Fibroblast of lung (primary cell): ENCODE measurements around the gene AKAP8. TPM values are rescaled to one million over a fixed set of nuclear protein-coding genes. Genes with fewer than 3 reads are reported as not detected.

ENCODE experiments used
- DNase-seq, 2 donors: peaks; one replicate each; pipeline versions ENCODE4 v3.0.0 to v3.0.0-alpha.2; 2010; ENCODE audit warnings: low read depth in 2 of 2
- H2AFZ ChIP-seq: 2 replicates; pipeline ENCODE4 v1.5.1; 2012; ENCODE audit warnings: low read length, control low read depth, inconsistent platforms
- H3K27ac ChIP-seq: 2 replicates; pipeline ENCODE4 v1.5.1; 2011; ENCODE audit warnings: low read length, control low read depth; ENCODE audit not compliant: insufficient read depth
- H3K27me3 ChIP-seq: 2 replicates; pipeline ENCODE4 v1.5.1; 2011; ENCODE audit warnings: mild to moderate bottlenecking, low read length; ENCODE audit not compliant: control insufficient read depth, insufficient read depth
- H3K36me3 ChIP-seq: 2 replicates; pipeline ENCODE4 v1.5.1; 2011; ENCODE audit warnings: low read length; ENCODE audit not compliant: control insufficient read depth, insufficient read depth
- H3K4me1 ChIP-seq: 2 replicates; pipeline ENCODE4 v1.5.1; 2011; ENCODE audit warnings: low read length; ENCODE audit not compliant: control insufficient read depth, insufficient read depth; ENCODE audit errors: extremely low read depth
- H3K4me2 ChIP-seq: 2 replicates; pipeline ENCODE4 v1.5.1; 2011; ENCODE audit warnings: low read length, control low read depth; ENCODE audit not compliant: insufficient read depth; ENCODE audit errors: extremely low read depth
- H3K4me3 ChIP-seq, 4 experiments: fragments of 200-600 bp in 1 of 4; sonication (generic) in 1 of 4; replicated peaks in 1 of 4; 2 replicates each; pipeline ENCODE4 v1.5.1; 2011 to 2016; ENCODE audit warnings: low read length in 4 of 4, low read depth in 3 of 4, mild to moderate bottlenecking in 3 of 4, control low read depth in 2 of 4, inconsistent platforms in 1 of 4, mixed read lengths in 1 of 4; ENCODE audit not compliant: insufficient read depth in 1 of 4; ENCODE audit errors: control extremely low read depth in 1 of 4
- H3K79me2 ChIP-seq: 2 replicates; pipeline ENCODE4 v1.5.1; 2012; ENCODE audit warnings: mild to moderate bottlenecking, low read length, inconsistent platforms; ENCODE audit not compliant: control insufficient read depth, insufficient read depth
- H3K9ac ChIP-seq: 2 replicates; pipeline ENCODE4 v1.5.1; 2011; ENCODE audit warnings: mild to moderate bottlenecking, low read length, control low read depth; ENCODE audit not compliant: insufficient read depth
- H3K9me3 ChIP-seq: 2 replicates; pipeline ENCODE4 v1.5.1; 2012; ENCODE audit warnings: low read depth, low read length; ENCODE audit not compliant: control insufficient read depth, insufficient read depth
- H4K20me1 ChIP-seq: 2 replicates; pipeline ENCODE4 v1.5.1; 2011; ENCODE audit warnings: low read length; ENCODE audit not compliant: control insufficient read depth, insufficient read depth; ENCODE audit errors: extremely low read depth
- EZH2 ChIP-seq: IDR thresholded peaks from 2 replicates; pipeline ENCODE4 v1.5.1; 2012; ENCODE audit warnings: low read length, control low read depth, mild to moderate bottlenecking; ENCODE audit errors: missing control alignments
- polyA plus RNA-seq, 2 donors: library from polyadenylated mRNA; depleted of rRNA in 1 of 2; stranded (reverse) in 1 of 2; unstranded in 1 of 2; fragments of >200 nt; gene quantifications; 2 replicates each; pipeline ENCODE4 v1.2.1, GENCODE V29; 2011 to 2012; ENCODE audit warnings: missing spikeins in 1 of 2
- total RNA-seq: library from RNA; depleted of rRNA; stranded (reverse); fragments of >200 nt; gene quantifications from 2 replicates; pipeline ENCODE4 v1.2.1, GENCODE V29; 2014
- TF ChIP-seq, protein P1 (sequence below), 2 donors: IDR thresholded peaks in 1 of 2; conservative IDR thresholded peaks in 1 of 2; 1 replicate in 1 of 2; 2 replicates in 1 of 2; pipeline ENCODE4 v1.5.1; 2011 to 2012; ENCODE audit warnings: low read length in 2 of 2, control low read depth in 1 of 2, inconsistent platforms in 1 of 2, low read depth in 1 of 2, mild to moderate bottlenecking in 1 of 2

Gene AKAP8
- total and polyA plus RNA-seq, 2 donors (not counting 1 experiment from before 2014, with no cell fraction given) = 9.9 to 13.0 TPM

DNA sequence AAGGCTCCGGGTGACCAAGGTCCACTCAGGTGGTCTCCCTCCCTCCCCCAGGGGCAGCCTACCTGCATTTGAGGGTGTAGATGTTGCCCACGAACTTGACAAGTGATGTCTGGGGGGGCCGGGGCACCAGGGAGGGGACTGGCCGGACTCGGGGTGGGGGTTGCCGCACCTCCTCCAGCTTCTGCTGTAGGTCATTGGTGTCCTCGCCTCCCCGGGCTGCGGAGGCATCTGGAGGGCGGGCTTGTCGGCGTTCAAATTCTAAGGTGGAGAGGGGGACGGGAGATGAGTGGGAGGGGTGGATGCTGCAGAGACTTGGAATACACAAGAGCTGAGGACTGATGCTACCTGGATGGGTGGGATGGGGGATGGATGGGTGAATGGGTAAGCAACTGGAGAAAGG is 44.5 kb upstream of the AKAP8 start:
- H2AFZ ChIP-seq = no peak overlapping the region
- no peaks in the 10 kb centered on the region for H3K9me3 ChIP-seq
- H3K27ac ChIP-seq = no peak overlapping the region
- peaks cover 10% of the 10 kb centered on the region for H3K79me2 ChIP-seq
- no peak overlapping the region for H3K4me2 ChIP-seq
- DNase-seq = no peak
- no peak overlapping the region for H3K4me3 ChIP-seq
- no peaks in the 10 kb centered on the region for H4K20me1 ChIP-seq
- no peak for TF ChIP-seq EZH2
- TF ChIP-seq, protein P1, sequence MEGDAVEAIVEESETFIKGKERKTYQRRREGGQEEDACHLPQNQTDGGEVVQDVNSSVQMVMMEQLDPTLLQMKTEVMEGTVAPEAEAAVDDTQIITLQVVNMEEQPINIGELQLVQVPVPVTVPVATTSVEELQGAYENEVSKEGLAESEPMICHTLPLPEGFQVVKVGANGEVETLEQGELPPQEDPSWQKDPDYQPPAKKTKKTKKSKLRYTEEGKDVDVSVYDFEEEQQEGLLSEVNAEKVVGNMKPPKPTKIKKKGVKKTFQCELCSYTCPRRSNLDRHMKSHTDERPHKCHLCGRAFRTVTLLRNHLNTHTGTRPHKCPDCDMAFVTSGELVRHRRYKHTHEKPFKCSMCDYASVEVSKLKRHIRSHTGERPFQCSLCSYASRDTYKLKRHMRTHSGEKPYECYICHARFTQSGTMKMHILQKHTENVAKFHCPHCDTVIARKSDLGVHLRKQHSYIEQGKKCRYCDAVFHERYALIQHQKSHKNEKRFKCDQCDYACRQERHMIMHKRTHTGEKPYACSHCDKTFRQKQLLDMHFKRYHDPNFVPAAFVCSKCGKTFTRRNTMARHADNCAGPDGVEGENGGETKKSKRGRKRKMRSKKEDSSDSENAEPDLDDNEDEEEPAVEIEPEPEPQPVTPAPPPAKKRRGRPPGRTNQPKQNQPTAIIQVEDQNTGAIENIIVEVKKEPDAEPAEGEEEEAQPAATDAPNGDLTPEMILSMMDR (conservative IDR thresholded peaks at IDR 0.05 in 1 of 2, IDR thresholded peaks at IDR 0.05 in 1 of 2; ENCODE audit: low read depth in 1 of 2, low read length in 2 of 2) = no peak
- peaks cover 31% of the 10 kb centered on the region for H3K36me3 ChIP-seq
- no peak overlapping the region for H3K9ac ChIP-seq
- H3K4me1 ChIP-seq = no peaks in the 10 kb centered on the region
- H3K27me3 ChIP-seq = no peaks in the 10 kb centered on the region

DNA sequence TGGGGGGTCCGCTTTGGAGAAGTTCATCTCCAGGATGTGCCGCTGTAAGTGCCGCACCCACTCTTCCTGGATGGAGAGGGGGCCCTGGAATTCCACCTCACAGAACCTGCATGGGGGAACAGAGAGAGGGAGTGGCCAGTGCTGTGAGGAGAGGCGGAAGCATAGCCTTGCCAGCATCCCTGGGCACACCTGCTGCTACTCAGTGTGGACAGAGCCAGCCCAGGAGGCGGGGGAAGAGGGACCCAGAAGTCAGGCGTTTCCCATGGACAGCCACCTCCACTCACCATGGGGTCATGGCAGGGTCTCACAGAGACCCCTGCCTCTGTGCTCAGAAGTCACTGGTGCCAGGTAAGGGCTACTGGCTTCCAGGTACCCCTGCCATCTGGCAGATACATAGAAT is 43.5 kb upstream of the AKAP8 start:
- Histone ChIP-seq H3K27me3 (no peaks in the 10 kb centered on the region), H3K9me3 (no peaks in the 10 kb centered on the region), H3K4me2 (no peak overlapping the region), H3K36me3 (peaks cover 28% of the 10 kb centered on the region), H2AFZ (no peak overlapping the region), H3K4me3 (no peak overlapping the region), H4K20me1 (no peaks in the 10 kb centered on the region), H3K27ac (no peak overlapping the region), H3K9ac (no peak overlapping the region), H3K79me2 (peaks cover 9% of the 10 kb centered on the region), H3K4me1 (no peaks in the 10 kb centered on the region)
- no peak for DNase-seq
- TF ChIP-seq EZH2 = no peak
- TF ChIP-seq, protein P1 (conservative IDR thresholded peaks at IDR 0.05 in 1 of 2, IDR thresholded peaks at IDR 0.05 in 1 of 2; ENCODE audit: low read depth in 1 of 2, low read length in 2 of 2) = no peak

- H3K36me3 ChIP-seq = peaks cover 25% of the 10 kb centered on the region
- H3K9me3 ChIP-seq = no peaks in the 10 kb centered on the region
- TF ChIP-seq, protein P1 (conservative IDR thresholded peaks at IDR 0.05 in 1 of 2, IDR thresholded peaks at IDR 0.05 in 1 of 2; ENCODE audit: low read depth in 1 of 2, low read length in 2 of 2) = no peak
- TF ChIP-seq EZH2 = no peak
- peaks cover 13% of the 10 kb centered on the region for H3K79me2 ChIP-seq
- DNase-seq = no peak
- no peaks in the 10 kb centered on the region for H3K27me3 ChIP-seq
- H4K20me1 ChIP-seq = no peaks in the 10 kb centered on the region
- no peak overlapping the region for H2AFZ ChIP-seq
- H3K4me3 ChIP-seq = no peak overlapping the region
- H3K4me1 ChIP-seq = no peaks in the 10 kb centered on the region
- no peak overlapping the region for H3K4me2 ChIP-seq
- H3K9ac ChIP-seq = no peak overlapping the region
- H3K27ac ChIP-seq = no peak overlapping the region
These were observed 42.9 kb upstream of the AKAP8 start for GRCh38 chr19:15422296-15423075.
